K562 (cell line): Measurements from ENCODE around the gene FAM53B. TPM values are rescaled to one million over a fixed set of nuclear protein-coding genes. Genes with fewer than 3 reads are reported as not detected.

Source experiments
- BACH1 ChIP-seq: fragments of 200-800 bp; sonication (Bioruptor generic); IDR thresholded peaks from 2 replicates; pipeline ENCODE4 v1.6.1; 2016; ENCODE audit warnings: missing genetic modification characterization, missing compliant biosample characterization
- C11orf30 ChIP-seq: fragments of 450-650 bp; IDR thresholded peaks from 2 replicates; pipeline ENCODE4 v1.6.1; 2016; ENCODE audit warnings: low read depth, mild to moderate bottlenecking
- DMBX1 ChIP-seq: fragments of 250-450 bp; sonication (Bioruptor Pico); IDR thresholded peaks from 2 replicates; pipeline ENCODE4 v1.8.0; 2022; ENCODE audit warnings: inconsistent platforms, mild to moderate bottlenecking, moderate library complexity, borderline replicate concordance
- DPF2 ChIP-seq: fragments of 450-650 bp; IDR thresholded peaks from 2 replicates; pipeline ENCODE4 v1.6.1; 2016
- FOSL1 ChIP-seq: fragments of 200-800 bp; sonication (Bioruptor generic); conservative IDR thresholded peaks from 2 replicates; pipeline ENCODE4 v1.6.1; 2016; ENCODE audit warnings: missing genetic modification characterization, missing compliant biosample characterization
- HDAC1 ChIP-seq, 2 experiments: fragments of 450-650 bp; IDR thresholded peaks; 2 replicates each; pipeline ENCODE4 v1.6.1; 2016 to 2017; ENCODE audit warnings: inconsistent platforms in 1 of 2, mild to moderate bottlenecking in 1 of 2, moderate library complexity in 1 of 2
- ILK ChIP-seq: fragments of 450-650 bp; IDR thresholded peaks from 2 replicates; pipeline ENCODE4 v1.6.1; 2016; ENCODE audit warnings: missing genetic modification characterization, low read depth, mild to moderate bottlenecking, missing compliant biosample characterization, moderate library complexity, borderline replicate concordance
- MEIS2 ChIP-seq: fragments of 450-650 bp; IDR thresholded peaks from 2 replicates; pipeline ENCODE4 v1.6.1; 2014; ENCODE audit warnings: mild to moderate bottlenecking; ENCODE audit not compliant: partially characterized antibody
- RBM25 ChIP-seq: fragments of 200-400 bp; formaldehyde crosslinking; IDR thresholded peaks from 2 replicates; pipeline ENCODE4 v1.6.1; 2018; ENCODE audit warnings: low read length, low read depth, moderate library complexity; ENCODE audit not compliant: severe bottlenecking
- ZBTB7A ChIP-seq: IDR thresholded peaks from 2 replicates; pipeline ENCODE4 v1.6.1; 2011; ENCODE audit warnings: low read depth, mild to moderate bottlenecking, low read length, moderate library complexity, borderline replicate concordance; ENCODE audit not compliant: control insufficient read depth
- ZNF146 ChIP-seq: IDR thresholded peaks from one replicate; pipeline ENCODE4 v1.6.1; 2018; ENCODE audit warnings: missing compliant biosample characterization; ENCODE audit not compliant: unreplicated experiment
- ZNF766 ChIP-seq: fragments of 200-800 bp; sonication (Bioruptor generic); conservative IDR thresholded peaks from 2 replicates; pipeline ENCODE4 v1.6.1; 2016; ENCODE audit warnings: missing genetic modification characterization, missing compliant biosample characterization
- polyA plus RNA-seq, 8 experiments: library from polyadenylated mRNA; depleted of rRNA in 4 of 8; stranded (reverse) in 5 of 8; unstranded in 3 of 8; fragments of >200 nt; fragmentation: Nextera tagmentation in 2 of 8; fragmentation: Illumina TruSeq in 1 of 8; extraction: Ambion mirVana in 2 of 8; extraction: Trizol in 1 of 8; gene quantifications; 2 replicates each; pipeline versions ENCODE4 v1.2.1 to v1.2.3, GENCODE V29; 2011 to 2014; ENCODE audit warnings: inconsistent platforms in 1 of 8, missing spikeins in 1 of 8
- total RNA-seq, 7 experiments: library from RNA; depleted of rRNA in 6 of 7; stranded (reverse); fragments of >200 nt in 6 of 7; fragmentation: Illumina TruSeq in 2 of 7; extraction: Trizol in 2 of 7; gene quantifications; 2 replicates each; pipeline versions ENCODE4 v1.2.1 to v1.2.3, GENCODE V29; 2011 to 2021; ENCODE audit warnings: low replicate concordance in 1 of 7
- TF ChIP-seq, protein P1 (sequence below), 2 experiments: IDR thresholded peaks; 2 replicates each; pipeline ENCODE4 v1.6.1; 2011; ENCODE audit warnings: borderline replicate concordance in 1 of 2, control low read depth in 1 of 2, low read depth in 1 of 2, low read length in 1 of 2, mild to moderate bottlenecking in 1 of 2, mixed read lengths in 1 of 2, moderate library complexity in 1 of 2; ENCODE audit not compliant: insufficient read depth in 1 of 2, insufficient read length in 1 of 2, poor library complexity in 1 of 2, severe bottlenecking in 1 of 2; ENCODE audit errors: extremely low read depth in 1 of 2
- TF ChIP-seq, protein P2 (sequence below), 2 experiments: fragments of 450-650 bp in 1 of 2; sonication (generic) in 1 of 2; formaldehyde crosslinking in 1 of 2; IDR thresholded peaks in 1 of 2; conservative IDR thresholded peaks in 1 of 2; 2 replicates each; pipeline versions ENCODE4 v1.6.1 to v1.8.1; 2016 to 2023; ENCODE audit warnings: mild to moderate bottlenecking in 2 of 2, moderate library complexity in 2 of 2, inconsistent platforms in 1 of 2, missing genetic modification reagents in 1 of 2
- TF ChIP-seq, protein P3 (sequence below), 2 experiments: IDR thresholded peaks in 1 of 2; conservative IDR thresholded peaks in 1 of 2; 2 replicates each; pipeline ENCODE4 v1.6.1; 2016; ENCODE audit warnings: low read depth in 2 of 2, mild to moderate bottlenecking in 1 of 2, missing compliant biosample characterization in 1 of 2, missing genetic modification characterization in 1 of 2, moderate library complexity in 1 of 2
- TF ChIP-seq, protein P4 (sequence below): sonication (generic); formaldehyde crosslinking; IDR thresholded peaks from 2 replicates; pipeline ENCODE4 v1.8.1; 2023; ENCODE audit warnings: mild to moderate bottlenecking, missing genetic modification reagents, moderate library complexity

Gene FAM53B
- total and polyA plus RNA-seq, 9 of the 15 experiments (the other 6 are each of a cell fraction or from before 2014, with no cell fraction given) = 0.03 to 16.5 (median 5.0) TPM

DNA sequence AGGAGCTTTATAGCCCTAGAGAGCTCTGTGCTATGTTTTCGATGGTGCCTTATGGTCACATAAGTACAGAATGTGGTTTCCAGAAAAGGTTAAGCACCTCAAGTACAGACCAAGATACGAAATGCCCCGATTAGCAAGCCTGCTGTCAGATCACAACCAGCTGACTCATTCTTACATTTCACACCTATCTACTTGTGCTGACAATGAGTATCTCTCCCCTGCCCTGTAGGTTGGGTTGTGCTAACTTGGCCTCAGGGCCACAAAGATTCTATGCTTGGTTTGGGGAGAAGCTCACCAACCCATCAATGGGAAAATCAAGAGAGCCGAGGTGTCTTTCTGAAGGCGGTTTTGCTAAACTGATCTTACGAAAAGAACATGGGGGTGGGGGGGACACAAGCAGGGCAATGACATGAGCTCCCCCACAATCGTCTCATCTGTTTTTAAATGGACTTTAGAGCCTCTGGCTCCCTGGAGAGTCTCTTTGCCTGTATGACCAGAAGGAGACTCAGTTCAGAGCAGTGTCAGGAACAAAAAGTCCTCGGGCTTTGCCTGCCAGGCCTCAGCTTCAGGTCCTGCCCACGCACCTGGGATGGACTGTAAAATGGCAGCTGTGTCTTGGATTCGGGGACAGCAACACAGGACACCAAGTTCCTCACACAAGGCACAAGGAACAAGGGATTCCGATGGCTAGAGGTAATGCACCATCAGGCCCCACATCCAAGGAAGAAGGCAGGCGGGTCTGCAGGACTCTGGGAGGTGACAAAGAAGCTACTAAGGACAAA lies 55.1 kb downstream of the FAM53B start (continued):
- TF ChIP-seq ZBTB7A (no peak), ILK (tag) (no peak), ZNF766 (peak; percentile 35; the same call in 1 of the 2 replicates), MEIS2 (peak; percentile 64), HDAC1 (IDR thresholded peaks at IDR 0.05) (0 out of 4 replicates have a peak, but pooled peaks of 1 of the 2 experiments have one; percentile 16), C11orf30 (peak; percentile 87), RBM25 (no peak), DMBX1 (CRISPR knock-in tag) (peak; percentile 43; the same call in 1 of the 2 replicates), BACH1 (peak; percentile 48; the same call in 1 of the 2 replicates), ZNF146 (CRISPR knock-in tag) (no peak), DPF2 (peak; percentile 65), FOSL1 (tag) (peak; percentile 68)
- TF ChIP-seq, protein P1, sequence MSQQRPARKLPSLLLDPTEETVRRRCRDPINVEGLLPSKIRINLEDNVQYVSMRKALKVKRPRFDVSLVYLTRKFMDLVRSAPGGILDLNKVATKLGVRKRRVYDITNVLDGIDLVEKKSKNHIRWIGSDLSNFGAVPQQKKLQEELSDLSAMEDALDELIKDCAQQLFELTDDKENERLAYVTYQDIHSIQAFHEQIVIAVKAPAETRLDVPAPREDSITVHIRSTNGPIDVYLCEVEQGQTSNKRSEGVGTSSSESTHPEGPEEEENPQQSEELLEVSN (IDR thresholded peaks at IDR 0.05; ENCODE audit: borderline replicate concordance in 1 of 2, extremely low read depth in 1 of 2, insufficient read depth in 1 of 2, insufficient read length in 1 of 2, low read depth in 1 of 2, low read length in 1 of 2, poor library complexity in 1 of 2, severe bottlenecking in 1 of 2) = peak; percentile 35 to 36
- TF ChIP-seq, protein P2, sequence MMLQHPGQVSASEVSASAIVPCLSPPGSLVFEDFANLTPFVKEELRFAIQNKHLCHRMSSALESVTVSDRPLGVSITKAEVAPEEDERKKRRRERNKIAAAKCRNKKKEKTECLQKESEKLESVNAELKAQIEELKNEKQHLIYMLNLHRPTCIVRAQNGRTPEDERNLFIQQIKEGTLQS (IDR thresholded peaks at IDR 0.05) = 0 out of 2 replicates have a peak, but pooled peaks have one; percentile 30
- TF ChIP-seq, protein P2 (CRISPR knock-in tag; conservative IDR thresholded peaks at IDR 0.05) = no peak
- TF ChIP-seq, protein P3, sequence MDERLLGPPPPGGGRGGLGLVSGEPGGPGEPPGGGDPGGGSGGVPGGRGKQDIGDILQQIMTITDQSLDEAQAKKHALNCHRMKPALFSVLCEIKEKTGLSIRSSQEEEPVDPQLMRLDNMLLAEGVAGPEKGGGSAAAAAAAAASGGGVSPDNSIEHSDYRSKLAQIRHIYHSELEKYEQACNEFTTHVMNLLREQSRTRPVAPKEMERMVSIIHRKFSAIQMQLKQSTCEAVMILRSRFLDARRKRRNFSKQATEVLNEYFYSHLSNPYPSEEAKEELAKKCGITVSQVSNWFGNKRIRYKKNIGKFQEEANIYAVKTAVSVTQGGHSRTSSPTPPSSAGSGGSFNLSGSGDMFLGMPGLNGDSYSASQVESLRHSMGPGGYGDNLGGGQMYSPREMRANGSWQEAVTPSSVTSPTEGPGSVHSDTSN (CRISPR knock-in tag; IDR thresholded peaks at IDR 0.05; ENCODE audit: low read depth) = no peak
- TF ChIP-seq, protein P3 (tag; conservative IDR thresholded peaks at IDR 0.05; ENCODE audit: low read depth) = 0 out of 2 replicates have a peak, but pooled peaks have one; percentile 24
- TF ChIP-seq, protein P4, sequence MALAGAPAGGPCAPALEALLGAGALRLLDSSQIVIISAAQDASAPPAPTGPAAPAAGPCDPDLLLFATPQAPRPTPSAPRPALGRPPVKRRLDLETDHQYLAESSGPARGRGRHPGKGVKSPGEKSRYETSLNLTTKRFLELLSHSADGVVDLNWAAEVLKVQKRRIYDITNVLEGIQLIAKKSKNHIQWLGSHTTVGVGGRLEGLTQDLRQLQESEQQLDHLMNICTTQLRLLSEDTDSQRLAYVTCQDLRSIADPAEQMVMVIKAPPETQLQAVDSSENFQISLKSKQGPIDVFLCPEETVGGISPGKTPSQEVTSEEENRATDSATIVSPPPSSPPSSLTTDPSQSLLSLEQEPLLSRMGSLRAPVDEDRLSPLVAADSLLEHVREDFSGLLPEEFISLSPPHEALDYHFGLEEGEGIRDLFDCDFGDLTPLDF (CRISPR knock-in tag) = no peak
